Measurements from ENCODE around the gene FOXP1. TPM values are rescaled to one million over a fixed set of nuclear protein-coding genes. Genes with fewer than 3 reads are reported as not detected.

Gene FOXP1
- total and polyA plus RNA-seq, 2 donors (not counting 1 experiment from before 2014, with no cell fraction given) = 91.1 to 508 TPM

GRCh38 chr3:71395927-71396695 lies 187.4 kb downstream of the FOXP1 start:
- Histone ChIP-seq H3K4me2 (replicated peaks; ENCODE audit: low read depth, low read length, poor library complexity, severe bottlenecking) (peak overlapping the region; percentile 32), H2AFZ (ENCODE audit: insufficient read depth, low read depth, low read length, poor library complexity, severe bottlenecking) (no peak overlapping the region), H3K36me3 (replicated peaks in 1 of 2; ENCODE audit: control extremely low read depth in 1 of 2, control insufficient read depth in 1 of 2, extremely low read depth in 1 of 2, insufficient read depth in 2 of 2, low read length in 1 of 2) (no peaks in the 10 kb centered on the region), H3K9me3 (ENCODE audit: control extremely low read depth in 1 of 3, control insufficient read depth in 2 of 3, insufficient read depth in 1 of 3, low read length in 2 of 3) (peaks cover 0 to 2% (median 0%) of the 10 kb centered on the region in 3 donors), H3K27ac (ENCODE audit: low read length in 2 of 2) (peak overlapping the region; percentile 34 to 99), H4K20me1 (ENCODE audit: control insufficient read depth, insufficient read depth, low read length, poor library complexity, severe bottlenecking) (no peaks in the 10 kb centered on the region), H3K4me3 (ENCODE audit: control extremely low read depth in 1 of 5, extremely low read depth in 1 of 5, insufficient read depth in 1 of 5, low read depth in 2 of 5, low read length in 4 of 5) (no peak overlapping the region), H3K9ac (ENCODE audit: low read length) (no peak overlapping the region), H3K4me1 (ENCODE audit: control insufficient read depth in 2 of 2, insufficient read depth in 2 of 2, low read length in 2 of 2) (peaks cover 69 to 88% of the 10 kb centered on the region in 2 donors), H3K79me2 (ENCODE audit: control insufficient read depth, insufficient read depth, low read length) (peaks cover 89% of the 10 kb centered on the region), H3K27me3 (replicated peaks in 1 of 4; ENCODE audit: control extremely low read depth in 1 of 4, control insufficient read depth in 3 of 4, insufficient read depth in 4 of 4, low read length in 3 of 4) (no peaks in the 10 kb centered on the region)
- CTCF ChIA-PET = interaction anchor here (0.7 to 5.2 kb wide), 14 partner anchors 10 to 241 kb away, joined by 3 to 39 read pairs (median 4); no protein-coding TSS in a partner anchor
- no peak for ATAC-seq (ENCODE audit: low read depth)
- no peak overlapping the region for H3K4me3 Mint-ChIP-seq
- WGBS (ENCODE audit: insufficient coverage) = 68% methylated on average over 2 of the region's 7 CpGs
- H3K27me3 Mint-ChIP-seq = no peaks in the 10 kb centered on the region
- H3K9me3 Mint-ChIP-seq (ENCODE audit: insufficient read depth) = no peaks in the 10 kb centered on the region
- TF ChIP-seq EZH2 (IDR thresholded peaks at IDR 0.05; ENCODE audit: borderline replicate concordance, insufficient read depth, low read depth, low read length, poor library complexity, severe bottlenecking) (no peak), CTCF (IDR thresholded peaks at IDR 0.05) (no peak)
- POLR2A ChIA-PET = interaction anchor here (0.8 kb wide), 1 partner anchor 20 kb away, joined by 3 read pairs; no protein-coding TSS in a partner anchor
- peak overlapping the region; percentile 41 for H3K27ac Mint-ChIP-seq
- peaks cover 77% of the 10 kb centered on the region for H3K4me1 Mint-ChIP-seq
- intact Hi-C loops (cut with micrococcal nuclease) = loop anchor here (5.0 kb wide), 1 partner anchor 116 kb away; no protein-coding TSS in a partner anchor
- no peak for DNase-seq

GRCh38 chr3:71395470-71395869 lies 188.1 kb downstream of the FOXP1 start:
- TF ChIP-seq EZH2 (IDR thresholded peaks at IDR 0.05; ENCODE audit: borderline replicate concordance, insufficient read depth, low read depth, low read length, poor library complexity, severe bottlenecking) (no peak), CTCF (IDR thresholded peaks at IDR 0.05) (no peak)
- POLR2A ChIA-PET = interaction anchor here (0.6 to 0.8 kb wide), 3 partner anchors 21 to 61 kb away, joined by 3 to 10 read pairs (median 6); no protein-coding TSS in a partner anchor
- Histone ChIP-seq H2AFZ (ENCODE audit: insufficient read depth, low read depth, low read length, poor library complexity, severe bottlenecking) (no peak overlapping the region), H3K27ac (ENCODE audit: low read length in 2 of 2) (peak overlapping the region; percentile 62 to 99), H3K4me2 (replicated peaks; ENCODE audit: low read depth, low read length, poor library complexity, severe bottlenecking) (peak overlapping the region; percentile 42), H3K9ac (ENCODE audit: low read length) (no peak overlapping the region), H3K79me2 (ENCODE audit: control insufficient read depth, insufficient read depth, low read length) (peaks cover 84% of the 10 kb centered on the region), H3K27me3 (replicated peaks in 1 of 4; ENCODE audit: control extremely low read depth in 1 of 4, control insufficient read depth in 3 of 4, insufficient read depth in 4 of 4, low read length in 3 of 4) (no peaks in the 10 kb centered on the region), H3K36me3 (replicated peaks in 1 of 2; ENCODE audit: control extremely low read depth in 1 of 2, control insufficient read depth in 1 of 2, extremely low read depth in 1 of 2, insufficient read depth in 2 of 2, low read length in 1 of 2) (no peaks in the 10 kb centered on the region), H3K9me3 (ENCODE audit: control extremely low read depth in 1 of 3, control insufficient read depth in 2 of 3, insufficient read depth in 1 of 3, low read length in 2 of 3) (peaks cover 0 to 2% (median 0%) of the 10 kb centered on the region in 3 donors), H3K4me3 (ENCODE audit: control extremely low read depth in 1 of 5, extremely low read depth in 1 of 5, insufficient read depth in 1 of 5, low read depth in 2 of 5, low read length in 4 of 5) (no peak overlapping the region), H3K4me1 (ENCODE audit: control insufficient read depth in 2 of 2, insufficient read depth in 2 of 2, low read length in 2 of 2) (peaks cover 71 to 88% of the 10 kb centered on the region in 2 donors), H4K20me1 (ENCODE audit: control insufficient read depth, insufficient read depth, low read length, poor library complexity, severe bottlenecking) (no peaks in the 10 kb centered on the region)
- Mint-ChIP-seq H3K27ac (peak overlapping the region; percentile 80), H3K27me3 (no peaks in the 10 kb centered on the region), H3K9me3 (ENCODE audit: insufficient read depth) (no peaks in the 10 kb centered on the region), H3K4me1 (peaks cover 78% of the 10 kb centered on the region), H3K4me3 (no peak overlapping the region)
- CTCF ChIA-PET = interaction anchor here (0.7 to 5.2 kb wide), 10 partner anchors 19 to 417 kb away, joined by 3 to 39 read pairs (median 4); no protein-coding TSS in a partner anchor
- no peak for DNase-seq
- intact Hi-C loops (cut with micrococcal nuclease) = loop anchor here (5.0 kb wide), 1 partner anchor 117 kb away; no protein-coding TSS in a partner anchor
- ATAC-seq (ENCODE audit: low read depth) = no peak
- WGBS (ENCODE audit: insufficient coverage) = no CpG with 5 or more reads among the region's 3 CpGs

All from B cell (primary cell).